GM18870 (cell line): ENCODE results near the gene UBTFL1.
"Not testable (repeated sequence)": the region's sequence is repeated elsewhere in the genome, so short reads cannot be mapped to it uniquely, and the experiment has no call there.

ENCODE experiments used
- ATAC-seq: cut with Tn5 transposase; IDR thresholded peaks from one replicate; pipeline ENCODE4 v1.9.1; 2021; ENCODE audit warnings: moderate library complexity; ENCODE audit not compliant: unreplicated experiment

UBTFL1 gene, protein sequence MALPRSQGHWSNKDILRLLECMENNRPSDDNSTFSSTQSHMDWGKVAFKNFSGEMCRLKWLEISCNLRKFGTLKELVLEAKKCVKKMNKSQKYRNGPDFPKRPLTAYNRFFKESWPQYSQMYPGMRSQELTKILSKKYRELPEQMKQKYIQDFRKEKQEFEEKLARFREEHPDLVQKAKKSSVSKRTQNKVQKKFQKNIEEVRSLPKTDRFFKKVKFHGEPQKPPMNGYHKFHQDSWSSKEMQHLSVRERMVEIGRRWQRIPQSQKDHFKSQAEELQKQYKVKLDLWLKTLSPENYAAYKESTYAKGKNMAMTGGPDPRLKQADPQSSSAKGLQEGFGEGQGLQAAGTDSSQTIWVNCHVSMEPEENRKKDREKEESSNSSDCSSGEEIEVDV

DNA sequence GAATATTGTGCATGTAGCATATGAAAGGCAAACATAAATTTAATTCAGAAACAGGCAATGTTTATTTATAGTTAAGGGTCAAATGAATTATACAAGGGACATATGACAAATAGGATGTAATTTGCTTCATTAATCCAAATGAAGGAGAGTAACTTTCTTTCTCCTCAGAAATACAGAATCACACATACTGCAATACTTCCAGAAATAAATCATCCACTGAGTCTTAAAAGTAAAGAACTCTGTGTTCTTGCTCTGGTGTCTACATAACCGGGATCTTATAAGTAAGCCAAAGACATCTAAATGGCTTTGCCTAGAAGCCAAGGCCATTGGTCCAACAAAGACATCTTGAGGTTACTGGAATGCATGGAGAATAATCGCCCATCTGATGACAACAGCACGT is at the start of gene UBTFL1:
Gene UBTFL1 (plus strand): TSS at position 301 of the 400 bp plus-strand sequence. CDS start 0 bp downstream, at position 301.
- not testable (repeated sequence) for ATAC-seq

- ATAC-seq: not testable (repeated sequence)
Observed at GRCh38 chr11:90051591-90052209, 34.0 kb upstream of the UBTFL1 start.

DNA sequence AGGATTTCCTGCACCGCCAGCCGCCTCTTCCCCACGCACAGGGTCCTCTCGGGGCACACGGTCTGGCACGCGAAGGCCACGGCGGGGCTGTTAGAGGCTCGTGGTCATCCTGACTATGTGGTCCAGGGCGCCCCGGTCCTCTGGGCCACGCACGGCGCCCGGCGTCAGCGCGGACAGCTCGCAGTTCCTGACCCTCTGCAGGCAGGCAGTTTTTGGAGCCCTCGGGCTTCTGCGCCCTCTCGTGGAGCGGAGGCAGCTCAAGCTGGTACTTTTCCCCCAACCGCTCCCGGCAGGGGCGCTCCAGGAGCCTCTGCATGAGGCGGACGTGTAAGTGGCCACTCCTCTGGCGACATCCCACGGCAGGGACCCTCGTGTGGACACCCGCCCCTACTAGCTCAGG is 33.4 kb upstream of the UBTFL1 start:
- not testable (repeated sequence) for ATAC-seq

DNA sequence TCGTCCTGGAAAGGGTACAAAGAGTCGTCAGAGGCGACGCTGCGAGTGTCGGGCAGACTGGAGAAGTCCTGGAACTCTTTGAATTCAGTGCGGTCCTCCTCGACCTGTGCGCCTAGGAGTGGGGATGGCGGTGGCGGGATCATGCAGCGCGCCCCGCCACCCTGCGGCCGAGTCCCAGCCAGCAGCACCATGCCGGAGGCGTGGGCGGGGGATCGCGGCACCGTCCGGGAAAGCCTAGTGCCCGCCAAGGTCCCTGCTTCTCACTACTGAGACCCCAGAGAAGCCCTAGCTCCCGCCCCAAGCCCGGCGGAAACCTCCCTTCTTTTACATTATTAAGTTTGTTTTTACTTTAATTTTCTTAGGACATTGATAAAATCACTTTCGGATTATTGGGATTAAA is 32.2 kb upstream of the UBTFL1 start:
- ATAC-seq: not testable (repeated sequence)

- not testable (repeated sequence) for ATAC-seq
Observed at GRCh38 chr11:90088731-90089130, 3.0 kb downstream of the UBTFL1 start.

DNA sequence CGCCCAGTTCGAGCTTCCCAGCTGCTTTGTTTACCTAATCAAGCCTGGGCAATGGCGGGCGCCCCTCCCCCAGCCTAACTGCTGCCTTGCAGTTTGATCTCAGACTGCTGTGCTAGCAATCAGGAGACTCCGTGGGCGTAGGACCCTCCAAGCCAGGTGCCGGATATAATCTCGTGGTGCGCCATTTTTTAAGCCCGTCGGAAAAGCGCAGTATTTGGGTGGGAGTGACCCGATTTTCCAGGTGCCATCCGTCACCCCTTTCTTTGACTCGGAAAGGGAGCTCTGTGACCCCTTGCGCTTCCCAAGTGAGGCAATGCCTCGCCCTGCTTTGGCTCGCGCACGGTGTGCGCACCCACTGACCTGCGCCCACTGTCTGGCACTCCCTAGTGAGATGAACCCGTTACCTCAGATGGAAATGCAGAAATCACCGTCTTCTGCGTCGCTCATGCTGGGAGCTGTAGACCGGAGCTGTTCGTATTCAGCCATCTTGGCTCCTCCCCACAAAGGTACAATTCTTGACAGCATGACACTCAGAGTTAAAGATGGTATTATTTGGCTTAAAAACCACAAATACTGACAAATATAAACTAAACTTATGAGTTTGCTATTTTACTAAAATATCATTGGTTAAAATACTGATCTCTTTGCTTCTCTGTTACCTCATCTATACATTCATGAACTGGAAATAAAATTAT is 9.6 kb downstream of the UBTFL1 start:
- ATAC-seq: not testable (repeated sequence)

DNA sequence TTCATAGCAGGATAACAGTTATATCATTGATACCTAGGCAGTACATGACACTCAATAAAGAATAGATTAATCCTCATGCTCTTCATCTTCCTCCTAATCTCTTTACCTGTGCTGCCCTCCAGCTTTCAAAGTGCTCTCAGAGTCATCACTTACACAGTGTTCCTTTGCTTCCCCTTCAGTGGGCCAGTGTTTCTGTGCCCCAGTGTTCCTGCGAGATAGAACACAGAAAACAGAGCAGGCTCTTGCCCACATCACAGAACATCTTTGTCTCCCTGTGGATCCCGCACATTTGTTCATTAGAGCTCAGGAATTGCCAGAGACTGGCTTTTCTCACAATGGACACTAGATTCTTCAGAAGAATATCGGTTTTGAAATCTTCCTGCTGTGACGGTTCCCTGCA is 12.5 kb downstream of the UBTFL1 start:
- not testable (repeated sequence) for ATAC-seq

DNA sequence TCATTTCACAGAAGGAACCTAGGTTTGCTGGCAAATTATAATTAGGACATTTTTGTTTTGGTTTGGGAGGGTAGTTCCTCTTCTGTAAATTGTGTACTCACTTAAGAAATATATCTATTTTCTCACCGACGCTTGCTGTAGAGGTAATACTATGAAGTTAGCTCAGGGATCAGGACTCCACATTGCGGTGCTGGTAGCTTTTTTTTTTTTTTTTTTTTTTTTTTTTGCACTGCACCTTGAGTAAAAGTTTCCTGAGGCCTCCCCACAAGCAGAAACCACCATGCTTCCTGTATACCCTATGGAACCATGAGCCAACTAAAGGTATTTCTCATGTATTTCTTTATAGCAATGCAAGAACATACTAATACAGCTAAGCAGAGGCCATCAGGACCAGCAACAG is 14.7 kb downstream of the UBTFL1 start:
- ATAC-seq: no peak

- ATAC-seq: no peak
Observed at GRCh38 chr11:90113541-90113940, 27.8 kb downstream of the UBTFL1 start.

DNA sequence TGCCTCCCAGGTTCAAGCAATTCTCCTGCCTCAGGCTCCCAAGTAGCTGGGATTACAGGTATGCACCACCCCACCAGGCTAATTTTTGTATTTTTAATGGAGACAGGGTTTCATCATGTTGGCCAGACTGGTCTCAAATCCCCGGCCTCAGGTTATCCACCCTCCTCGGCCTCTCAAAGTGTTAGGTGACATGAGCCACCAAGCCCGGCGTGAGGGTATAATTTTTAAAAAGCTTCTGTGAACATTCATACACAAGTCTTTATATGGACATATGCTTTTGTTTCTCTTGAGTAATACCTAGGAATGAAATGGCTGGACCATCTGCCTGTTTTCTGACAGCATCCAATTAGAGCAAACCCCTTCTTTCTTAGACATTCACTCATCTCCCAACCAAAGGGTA is 34.4 kb downstream of the UBTFL1 start:
- ATAC-seq: no peak

DNA sequence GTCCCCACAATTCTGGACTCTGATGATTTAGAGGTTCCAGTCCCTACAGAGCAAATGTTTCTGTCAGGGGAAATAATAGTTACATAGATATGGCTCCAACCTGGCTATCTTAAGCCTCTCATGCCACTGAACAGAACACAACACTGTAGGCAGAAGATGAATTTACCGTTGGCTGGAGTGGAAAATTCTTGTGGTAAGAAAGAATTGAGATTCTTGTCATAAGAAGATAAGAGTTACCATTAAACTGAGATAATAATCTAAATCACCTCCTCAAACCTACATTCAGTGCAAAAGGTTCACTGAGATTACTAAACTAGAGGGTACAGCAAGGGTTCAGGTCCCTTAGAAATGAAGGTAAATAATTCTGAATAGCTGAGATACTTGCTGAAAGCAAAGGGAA is 38.6 kb downstream of the UBTFL1 start:
- ATAC-seq: no peak

DNA sequence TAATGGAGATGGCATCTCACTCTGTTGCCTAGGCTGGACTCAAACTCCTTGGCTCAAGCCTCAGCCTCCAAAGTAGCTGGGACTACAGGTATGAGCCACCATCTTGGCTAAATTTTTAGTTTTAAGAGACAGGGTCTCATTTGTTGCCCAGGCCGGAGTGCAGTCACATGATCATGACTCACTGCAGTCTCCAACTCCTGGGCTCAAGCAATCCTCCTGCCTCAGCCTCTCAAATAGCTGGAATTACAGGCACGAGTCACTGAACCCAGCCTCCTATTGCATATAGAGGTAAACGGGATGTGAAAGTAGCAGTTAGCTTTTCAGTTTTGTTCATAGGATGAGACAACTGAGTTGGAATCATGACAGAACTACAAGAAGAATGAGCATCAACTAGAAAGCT is 39.2 kb downstream of the UBTFL1 start:
- no peak for ATAC-seq

- ATAC-seq: no peak
Observed at GRCh38 chr11:90133560-90134477, 48.1 kb downstream of the UBTFL1 start.

DNA sequence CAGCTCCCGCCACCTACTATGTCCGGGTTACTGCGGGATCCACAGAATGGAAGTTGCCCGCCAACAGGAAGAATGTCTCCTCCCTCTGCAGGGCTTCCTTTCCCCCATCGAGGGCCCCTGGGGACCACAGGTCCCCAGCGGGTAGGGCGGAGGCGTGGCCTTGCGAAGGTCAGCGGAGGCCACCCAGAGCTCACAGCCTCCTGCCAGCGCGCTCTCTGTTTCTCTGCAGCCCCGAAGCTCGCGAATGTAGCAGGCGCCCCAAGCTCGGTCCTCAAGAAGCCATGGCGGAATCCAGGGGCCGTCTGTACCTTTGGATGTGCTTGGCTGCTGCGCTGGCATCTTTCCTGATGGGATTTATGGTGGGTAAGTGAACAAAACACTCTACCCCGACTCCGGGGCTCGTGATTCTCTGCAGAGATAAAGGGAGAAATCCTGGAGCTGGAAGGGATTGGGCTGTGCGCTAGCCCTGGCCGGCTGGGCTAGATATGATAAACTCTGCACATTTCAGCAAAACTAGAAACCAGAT is 48.8 kb downstream of the UBTFL1 start, which contains the start of gene NAALAD2:
Gene NAALAD2 (plus strand): TSS at position 186 of the 526 bp plus-strand sequence. CDS start 96 bp downstream, at position 282.
- ATAC-seq: peak; percentile 38

DNA sequence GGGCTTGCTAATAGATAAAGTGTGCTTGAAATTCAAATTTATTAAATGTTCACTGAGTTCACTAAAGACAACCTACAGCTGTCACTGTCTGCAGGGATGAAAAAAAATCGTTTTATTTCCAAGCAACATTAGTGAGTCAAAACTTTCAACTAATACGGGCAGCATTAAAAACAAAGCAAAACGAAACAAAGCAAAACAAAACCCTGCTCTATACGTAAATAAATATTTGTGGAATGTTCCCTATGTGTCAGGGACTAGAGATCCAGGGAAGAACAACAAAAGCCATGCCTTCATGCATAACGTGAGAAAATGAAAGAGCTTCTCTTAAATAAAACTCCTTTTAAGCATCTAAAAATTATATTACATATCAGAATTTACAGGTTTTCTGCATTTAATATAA is 49.3 kb downstream of the UBTFL1 start:
- ATAC-seq: no peak
